ENCODE data around the gene BUD13.

GRCh38 chr11:116819049-116819448 lies 46.3 kb upstream of the BUD13 start:
- TF ChIP-seq POLR2A (IDR thresholded peaks at IDR 0.05; ENCODE audit: low read length), result no peak
- no peak for TF ChIP-seq GATA1 (IDR thresholded peaks at IDR 0.05; ENCODE audit: low read depth, low read length)
